NAMALWA (cell line): ENCODE results near the gene ZIC5.

Source experiments
- DNase-seq: peaks from one replicate; pipeline ENCODE4 v3.0.0-alpha.2; 2015; ENCODE audit warnings: low spot score

Gene ZIC5

GRCh38 chr13:99930925-99931324, 40.6 kb downstream of the ZIC5 start:
- no peak for DNase-seq

DNA sequence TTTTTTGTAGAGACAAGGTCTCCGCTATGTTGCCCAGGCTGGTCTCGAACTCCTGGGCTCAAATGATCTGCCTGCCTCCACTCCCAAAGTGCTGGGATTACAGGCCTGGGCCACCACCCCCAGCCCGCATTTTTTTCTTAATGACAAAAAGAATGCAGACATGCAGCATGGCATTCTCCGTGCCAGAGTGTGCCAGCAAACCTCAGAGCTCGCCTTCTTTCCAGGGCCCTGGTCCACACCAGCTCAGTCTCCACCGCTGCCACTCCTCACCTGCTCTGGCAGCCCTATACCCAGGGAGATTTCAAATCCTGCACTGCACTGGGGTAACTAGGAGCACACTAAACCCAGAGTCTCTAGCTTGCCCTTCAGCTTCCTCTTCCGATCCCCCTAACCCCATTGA, 41.7 kb downstream of the ZIC5 start:
- no peak for DNase-seq

- no peak for DNase-seq
Measured at GRCh38 chr13:99926014-99926731, 45.4 kb downstream of the ZIC5 start.

DNA sequence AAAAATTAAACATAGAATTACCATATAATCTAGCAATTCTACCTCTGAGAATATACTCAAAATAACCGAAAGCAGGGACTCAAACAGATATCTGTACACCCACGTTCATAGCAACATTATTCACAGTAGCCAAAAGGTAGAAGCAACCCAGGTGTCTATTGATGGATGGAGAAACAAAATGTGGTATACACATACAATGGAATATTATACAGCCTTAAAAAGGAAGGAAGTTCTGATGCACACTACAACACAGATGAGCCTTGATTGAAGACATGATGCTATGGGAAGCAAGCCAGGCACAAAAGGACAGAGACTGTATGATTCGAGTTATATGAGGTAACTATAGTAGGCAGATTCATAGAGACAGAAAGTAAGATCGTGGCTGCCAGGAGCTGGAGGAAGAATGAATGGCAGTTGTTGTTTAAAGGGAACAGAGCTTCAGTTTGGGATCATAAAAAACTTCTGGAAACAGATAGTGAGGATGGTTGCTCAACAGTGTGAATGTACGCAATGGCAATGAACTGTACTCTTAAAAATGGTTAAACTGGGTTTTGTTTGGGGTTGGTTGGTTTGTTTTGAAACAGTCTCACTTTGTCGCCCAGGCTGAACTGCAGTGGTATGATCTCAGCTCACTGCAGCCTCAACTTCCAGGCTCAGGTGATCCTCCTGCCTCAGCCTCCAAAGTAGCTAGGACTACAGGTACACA, 47.5 kb downstream of the ZIC5 start:
- no peak for DNase-seq

DNA sequence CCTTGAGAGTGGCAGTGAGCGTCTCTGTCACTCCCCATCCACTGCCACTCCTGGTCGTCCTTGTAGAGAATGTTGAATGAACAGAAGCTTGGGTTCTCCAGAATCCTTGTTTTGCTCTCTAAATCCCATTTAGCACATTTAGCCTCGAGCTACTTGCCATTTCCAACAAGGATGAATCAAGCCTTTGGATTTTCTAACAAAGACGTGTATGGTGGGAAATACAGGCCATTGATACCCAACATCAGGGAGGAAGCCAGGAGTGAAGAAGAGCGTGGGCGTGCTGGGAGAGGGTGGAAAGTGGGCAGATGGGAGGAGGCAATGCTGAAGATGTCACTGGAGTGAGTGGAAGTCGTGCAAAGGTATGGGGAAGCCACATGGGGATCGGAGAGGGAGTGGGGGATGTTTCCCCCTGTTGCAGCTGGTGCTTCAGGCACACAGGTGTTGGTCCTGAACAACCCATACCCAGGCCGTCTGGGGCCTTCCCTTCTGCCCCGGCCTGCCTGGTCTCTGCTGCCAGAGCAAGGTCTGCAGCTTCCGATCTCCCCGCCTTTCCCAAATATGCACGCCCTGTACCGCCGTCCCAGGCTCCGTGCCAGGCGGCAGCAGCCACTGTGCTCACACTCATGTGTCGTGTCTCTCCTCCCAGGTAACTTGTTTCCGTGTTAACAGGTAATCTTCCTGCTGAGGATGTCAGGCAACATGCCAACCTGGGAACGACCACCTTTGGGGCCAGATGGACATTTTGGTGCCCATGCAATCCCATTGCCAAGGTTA, 48.7 kb downstream of the ZIC5 start:
- DNase-seq = no peak

DNA sequence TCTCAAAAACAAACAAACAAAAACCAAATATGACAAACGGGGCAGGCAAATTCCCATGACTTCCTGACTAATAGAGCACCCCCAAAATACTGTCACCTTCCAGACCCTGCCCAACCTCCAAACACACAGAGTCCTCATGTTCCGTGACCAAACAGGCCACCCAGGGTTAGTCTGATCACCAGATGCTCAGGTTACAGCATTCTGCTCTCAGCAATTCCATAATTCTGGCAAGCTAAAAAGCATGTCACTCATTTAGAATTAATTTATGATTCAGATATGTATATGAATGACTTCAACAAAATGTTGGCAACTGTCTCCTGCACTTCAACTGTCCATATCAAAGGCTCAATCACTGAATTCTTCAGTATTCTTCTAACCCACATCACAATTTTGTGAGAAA, 52.4 kb downstream of the ZIC5 start:
- no peak for DNase-seq

DNA sequence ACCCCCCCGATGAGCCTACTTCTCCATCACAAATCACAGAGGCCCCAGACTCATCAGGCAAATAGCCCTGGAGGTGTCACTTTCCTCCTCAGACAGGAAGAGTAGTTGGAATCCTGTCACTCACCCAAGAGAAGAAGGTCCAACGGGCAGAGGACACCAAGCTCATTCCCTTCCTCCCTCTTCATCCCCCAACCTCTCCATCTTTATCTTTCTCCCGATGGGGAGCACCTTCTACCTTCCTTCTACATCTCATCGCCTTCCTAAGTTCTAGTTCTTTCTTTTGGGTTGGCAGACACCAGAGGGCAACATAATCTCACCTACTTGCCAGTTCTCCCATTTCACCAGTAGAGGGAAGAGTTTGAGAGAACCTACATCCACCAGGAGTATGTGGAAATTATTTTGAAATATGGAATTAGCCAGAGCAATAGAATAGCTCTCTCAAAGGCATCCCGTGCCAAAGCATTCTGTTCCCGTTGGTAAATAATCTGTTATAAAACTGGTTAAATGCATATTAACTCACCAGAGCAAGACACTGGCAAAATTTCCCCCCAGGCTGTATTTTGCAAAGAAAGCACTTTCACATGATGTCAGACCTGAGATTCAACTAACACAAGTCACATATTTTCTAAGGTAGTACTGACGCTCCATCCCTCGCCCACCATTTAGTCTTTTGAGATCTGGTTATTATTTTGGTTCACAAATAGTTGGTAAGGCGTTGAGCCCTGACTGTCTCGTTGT, 55.0 kb downstream of the ZIC5 start:
- peak; percentile 81 for DNase-seq

DNA sequence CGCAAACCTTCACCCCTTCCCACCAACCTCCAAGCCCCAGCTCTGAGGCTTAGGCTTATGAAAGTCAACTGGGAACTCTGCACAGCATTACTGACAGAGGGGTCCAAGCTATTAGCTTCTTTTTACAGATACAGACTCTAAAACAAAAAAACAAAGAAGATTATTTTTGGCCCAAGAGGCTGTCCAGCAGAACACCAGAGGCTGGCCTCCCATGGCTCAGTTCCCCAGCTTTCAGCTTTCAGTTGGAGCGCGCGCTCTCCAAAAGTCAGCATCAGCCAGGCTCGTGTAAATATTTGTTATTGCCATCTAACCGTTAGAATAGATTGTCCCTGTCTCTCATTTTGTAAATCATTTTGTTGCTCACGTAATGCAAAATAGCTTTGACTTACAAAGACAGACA, 58.4 kb downstream of the ZIC5 start:
- no peak for DNase-seq
